Measurements from ENCODE around the gene RELN. TPM values are rescaled to one million over a fixed set of nuclear protein-coding genes. Genes with fewer than 3 reads are reported as not detected.

The RELN gene
- total and polyA plus RNA-seq, 10 of the 15 experiments (the other 5 are each of a cell fraction or from before 2014, with no cell fraction given), result 0.11 to 0.21 TPM; not detected in 8

- TF ChIP-seq CBX5 (IDR thresholded peaks at IDR 0.05; ENCODE audit: low read depth) (no peak), CHD4 (IDR thresholded peaks at IDR 0.05) (no peak), ETV6 (conservative IDR thresholded peaks at IDR 0.05 in 1 of 2, IDR thresholded peaks at IDR 0.05 in 1 of 2; ENCODE audit: borderline replicate concordance in 1 of 2, low read depth in 1 of 2) (no peak)
These were observed 44.4 kb upstream of the RELN start (continued) for GRCh38 chr7:104033837-104034236.

- H2AFZ ChIP-seq (ENCODE audit: control insufficient read depth, low read depth, low read length), result no peak overlapping the region
- no peak overlapping the region for H3K4me3 ChIP-seq
- H3K27ac ChIP-seq (ENCODE audit: control insufficient read depth, insufficient read depth), result no peak overlapping the region
- intact Hi-C loops (cut with micrococcal nuclease; ENCODE audit: unreplicated experiment), result no loop called here
- no peaks in the 10 kb centered on the region for H3K79me2 ChIP-seq (ENCODE audit: control insufficient read depth, insufficient read depth, low read length)
- H3K4me1 ChIP-seq (ENCODE audit: control insufficient read depth, insufficient read depth, low read length), result no peaks in the 10 kb centered on the region
- no peaks in the 10 kb centered on the region for H4K20me1 ChIP-seq (ENCODE audit: control insufficient read depth, insufficient read depth)
- BruUV-seq (replicated peaks), result no TSS peak
- H3K4me2 ChIP-seq (ENCODE audit: control insufficient read depth, insufficient read depth), result no peak overlapping the region
- ChIA-PET SMC1A (ENCODE audit: uncharacterized antibody, unreplicated experiment) (no interaction called here), RAD21 (ENCODE audit: unreplicated experiment) (no interaction called here), CTCF (no interaction called here), POLR2A (no interaction called here)
- no peak for TF ChIP-seq POU2F2 (IDR thresholded peaks at IDR 0.05; ENCODE audit: borderline replicate concordance, low read depth, low read length)
- no peak for TF ChIP-seq EZH2 (IDR thresholded peaks at IDR 0.05; ENCODE audit: borderline replicate concordance, control insufficient read depth, low read depth, low read length)
- TF ChIP-seq YBX1 (IDR thresholded peaks at IDR 0.05), result no peak
- no peak for TF ChIP-seq USF2 (IDR thresholded peaks at IDR 0.05; ENCODE audit: borderline replicate concordance, low read depth, low read length)
- H3K27me3 ChIP-seq (replicated peaks in 1 of 2; ENCODE audit: control insufficient read depth in 2 of 2, insufficient read depth in 2 of 2, low read length in 1 of 2), result no peaks in the 10 kb centered on the region
- ATAC-seq (no peak), DNase-seq (ENCODE audit: low read depth, low spot score) (no peak), FAIRE-seq (no peak)
- WGBS (ENCODE audit: insufficient coverage, insufficient replicate concordance, low lambda C conversion rate, missing lambda C conversion rate), result 5% methylated on average over 5 of the region's 5 CpGs
- in situ Hi-C loops (cut with MboI), result no loop called here
- no peaks in the 10 kb centered on the region for H3K36me3 ChIP-seq (ENCODE audit: control insufficient read depth in 2 of 2, insufficient read depth in 2 of 2, low read length in 1 of 2)
- no peak overlapping the region for H3K9ac ChIP-seq (ENCODE audit: control insufficient read depth, insufficient read depth, low read length)
- no peaks in the 10 kb centered on the region for H3K9me3 ChIP-seq (replicated peaks; ENCODE audit: control insufficient read depth, insufficient read depth, low read length)
These were observed 43.0 kb upstream of the RELN start for GRCh38 chr7:104032486-104032885.

All from GM12878 (cell line).